GM21737 (cell line): Measurements from ENCODE around the gene SLC30A2.
"Not testable (repeated sequence)": the region's sequence is repeated elsewhere in the genome, so short reads cannot be mapped to it uniquely, and the experiment has no call there.

Experiments used
- ATAC-seq: cut with Tn5 transposase; IDR thresholded peaks from one replicate; pipeline ENCODE4 v1.9.1; 2021; ENCODE audit warnings: mild to moderate bottlenecking, moderate library complexity; ENCODE audit not compliant: unreplicated experiment

Gene SLC30A2

DNA sequence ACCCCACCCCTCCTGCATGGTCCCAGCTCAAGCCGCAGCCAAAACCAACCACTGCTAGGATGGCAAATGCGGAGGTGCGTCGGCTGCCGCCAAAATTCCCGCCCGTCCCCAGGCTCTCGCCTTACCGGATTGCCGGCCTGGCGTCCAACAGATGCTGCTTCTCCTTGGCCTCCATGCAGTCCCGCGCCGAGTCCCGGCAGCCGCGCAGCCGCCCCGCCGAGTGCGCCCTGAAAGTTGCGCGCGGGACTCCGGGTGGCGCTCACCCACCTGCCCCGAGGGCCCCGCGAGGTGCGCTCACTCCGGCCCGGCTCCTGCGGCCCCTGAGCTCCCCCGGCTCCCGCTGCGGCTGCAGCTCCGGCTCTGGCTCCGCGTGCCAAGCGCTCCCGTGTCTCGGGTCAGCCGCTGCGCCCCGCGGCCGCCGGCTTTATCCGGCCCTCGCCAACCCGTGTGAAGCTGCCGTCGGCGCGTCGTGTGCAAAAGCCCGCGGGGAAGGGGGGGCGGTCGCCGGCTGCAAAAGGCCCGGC, at the start of gene SLC30A2:
Gene SLC30A2 (minus strand): TSS at position 397 of the 524 bp plus-strand sequence. CDS start 222 bp downstream, at position 175.
- no peak for ATAC-seq

DNA sequence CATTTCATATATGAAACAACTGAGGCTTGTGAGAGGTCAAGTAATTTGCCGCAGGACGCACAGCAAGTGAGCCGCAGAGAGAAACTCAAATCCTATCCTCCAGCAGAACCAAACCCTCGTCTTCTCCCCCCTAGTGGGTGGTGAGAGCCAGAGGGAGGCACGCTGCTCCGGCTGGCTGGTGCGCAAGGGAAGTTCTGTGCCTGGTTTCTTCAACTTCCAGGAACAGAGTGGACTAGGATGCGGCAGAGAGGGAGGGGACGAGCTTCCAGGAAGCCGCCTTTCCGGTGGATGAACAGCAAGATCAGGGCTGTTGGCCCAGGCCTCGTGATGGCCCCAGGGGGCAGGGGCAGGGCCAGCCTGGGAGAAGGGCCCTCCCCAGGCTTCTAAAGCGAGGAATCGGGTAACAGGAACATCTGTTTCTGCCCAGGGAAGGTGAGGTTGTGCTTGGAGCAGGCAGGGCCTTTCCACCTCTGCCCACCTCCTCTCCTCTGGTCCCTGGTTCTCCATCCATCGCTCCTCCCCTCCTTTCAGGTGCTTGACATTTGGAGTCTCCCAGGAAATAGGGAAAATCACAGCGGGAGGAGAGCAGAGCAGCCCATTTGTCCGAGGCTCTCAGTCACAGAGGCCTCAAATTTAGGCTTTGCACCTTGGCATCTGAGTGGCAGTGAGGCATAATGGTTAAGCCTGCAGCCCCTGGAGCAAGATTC, 48.9 kb upstream of the SLC30A2 start:
- no peak for ATAC-seq

DNA sequence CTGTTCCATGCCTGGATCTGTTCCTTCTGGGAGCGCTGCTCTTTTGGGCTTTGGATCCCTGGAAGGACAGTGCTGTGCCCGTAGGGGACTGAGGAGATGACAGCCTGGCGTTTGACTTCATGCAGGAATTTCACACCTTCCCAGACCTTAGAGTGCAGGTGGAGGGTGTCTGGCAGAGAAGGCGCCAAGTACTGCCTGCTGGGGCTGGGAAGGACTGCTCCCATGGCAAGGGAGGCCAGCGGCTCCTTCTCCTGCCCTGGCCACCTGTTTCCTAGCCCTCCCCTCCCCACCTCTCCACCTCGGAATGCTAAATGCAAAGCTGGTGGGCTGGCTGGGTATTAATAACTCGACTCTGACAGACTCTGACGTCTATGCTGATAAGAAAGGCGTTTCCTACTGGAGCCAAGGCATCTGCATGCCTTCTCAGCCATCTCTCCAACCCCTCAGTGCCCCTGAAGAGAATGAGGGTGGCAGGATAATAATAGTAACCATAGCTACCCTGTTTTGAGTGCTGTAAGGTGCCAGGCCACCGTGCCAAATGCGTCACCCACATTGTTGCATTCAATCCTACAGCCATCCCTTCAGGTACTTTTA, 48.3 kb upstream of the SLC30A2 start:
- ATAC-seq: no peak

DNA sequence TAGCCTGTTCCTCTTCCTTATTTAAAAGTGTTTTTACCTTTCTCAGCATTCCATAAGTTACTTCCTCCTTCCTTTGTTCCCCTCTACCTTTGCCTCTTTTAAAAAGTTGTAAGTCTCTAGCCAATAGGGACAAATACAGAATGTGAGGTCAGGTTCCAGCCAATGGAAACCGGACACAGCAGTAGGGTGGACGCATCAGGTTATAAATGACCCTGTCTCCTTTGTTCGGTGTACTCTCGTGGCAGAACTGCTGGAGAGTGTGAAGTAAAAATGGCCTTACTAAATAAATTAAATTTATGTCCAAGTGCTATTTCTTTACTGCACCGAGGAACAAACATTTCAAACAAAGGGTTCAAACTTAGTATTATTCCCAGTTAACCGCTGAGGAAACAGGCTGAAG, 47.7 kb upstream of the SLC30A2 start:
- not testable (repeated sequence) for ATAC-seq

GRCh38 chr1:26092422-26092821, 46.5 kb upstream of the SLC30A2 start:
- ATAC-seq: no peak

- ATAC-seq: no peak
Observed at GRCh38 chr1:26090893-26091292, 45.0 kb upstream of the SLC30A2 start.

DNA sequence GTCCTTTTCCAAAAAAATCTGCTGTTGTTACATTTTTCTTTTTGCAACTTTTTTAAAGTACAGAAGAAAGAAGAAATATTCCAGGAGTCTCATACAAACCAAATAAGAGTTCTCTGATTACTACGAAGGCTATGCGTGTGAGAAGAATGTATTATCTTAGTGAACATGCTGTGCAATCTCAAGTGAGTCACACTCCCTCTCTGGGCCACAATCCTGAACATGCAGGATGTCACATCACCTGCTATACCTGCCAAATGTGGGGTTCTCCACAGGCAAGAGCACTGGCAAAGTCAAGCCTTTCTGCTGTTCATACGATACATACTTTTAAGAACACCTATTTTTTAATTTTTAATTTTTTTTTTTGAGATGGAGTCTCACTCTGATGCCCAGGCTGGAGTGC, 43.2 kb upstream of the SLC30A2 start:
- ATAC-seq: no peak

GRCh38 chr1:26084844-26085243, 38.9 kb upstream of the SLC30A2 start:
- ATAC-seq: no peak

- no peak for ATAC-seq
Observed at GRCh38 chr1:26084091-26084561, 38.2 kb upstream of the SLC30A2 start.

DNA sequence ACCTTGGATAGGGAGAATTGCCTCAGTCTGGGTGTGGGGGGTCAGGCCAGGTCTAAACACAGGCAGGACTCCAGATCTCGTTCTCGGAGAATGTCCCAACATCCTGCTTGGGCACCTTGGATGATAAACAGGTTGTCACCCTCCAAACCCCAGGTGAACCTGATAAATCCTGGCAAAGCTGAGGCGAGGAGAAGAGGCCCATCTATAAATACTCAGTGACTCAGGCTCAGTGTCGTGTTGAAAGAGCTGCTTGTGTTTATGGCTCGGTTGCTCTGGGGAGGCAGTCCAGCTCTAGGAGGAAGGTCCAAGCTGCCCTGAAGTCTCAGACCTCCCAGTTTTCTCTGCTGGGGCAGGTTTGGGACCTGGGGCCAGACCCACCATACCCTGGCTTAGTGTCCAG, 37.3 kb upstream of the SLC30A2 start:
- no peak for ATAC-seq

GRCh38 chr1:26082020-26082350, 36.1 kb upstream of the SLC30A2 start:
- no peak for ATAC-seq

DNA sequence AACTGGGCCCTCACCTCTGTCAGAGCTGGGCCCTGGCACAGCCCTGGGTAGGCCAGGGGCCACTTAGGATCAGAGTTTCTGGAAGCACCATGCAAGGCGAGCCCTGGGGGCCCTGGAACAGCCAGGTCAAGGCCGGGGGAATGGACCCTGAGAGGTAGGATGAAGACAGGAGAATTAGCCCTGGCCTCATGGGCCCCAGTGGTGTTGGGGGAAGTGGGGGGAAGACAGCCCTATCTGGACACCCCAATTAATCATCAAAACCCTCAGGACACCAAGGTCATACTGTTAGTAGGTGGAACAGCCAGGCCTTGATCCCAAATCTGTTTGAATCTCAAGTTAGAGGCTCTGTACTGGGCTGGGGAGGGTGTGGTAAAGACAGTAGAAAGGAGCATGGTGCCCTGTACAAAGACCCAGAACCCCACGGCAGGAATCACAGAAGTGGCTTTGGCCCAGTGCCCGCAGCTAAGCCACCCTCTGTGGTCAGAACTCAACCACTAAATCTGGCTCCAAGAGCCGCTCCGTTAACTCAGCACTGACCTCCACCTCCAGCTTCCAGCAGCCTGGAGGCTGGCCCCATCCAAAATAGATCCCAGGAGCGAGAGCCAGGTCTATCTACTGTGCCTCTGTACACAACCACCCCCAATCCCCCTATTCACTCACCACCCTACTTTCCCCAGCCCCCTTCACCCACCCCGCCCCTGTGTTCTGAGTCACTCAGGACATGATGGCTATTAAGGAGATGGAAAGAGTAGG, 35.5 kb upstream of the SLC30A2 start:
- no peak for ATAC-seq

DNA sequence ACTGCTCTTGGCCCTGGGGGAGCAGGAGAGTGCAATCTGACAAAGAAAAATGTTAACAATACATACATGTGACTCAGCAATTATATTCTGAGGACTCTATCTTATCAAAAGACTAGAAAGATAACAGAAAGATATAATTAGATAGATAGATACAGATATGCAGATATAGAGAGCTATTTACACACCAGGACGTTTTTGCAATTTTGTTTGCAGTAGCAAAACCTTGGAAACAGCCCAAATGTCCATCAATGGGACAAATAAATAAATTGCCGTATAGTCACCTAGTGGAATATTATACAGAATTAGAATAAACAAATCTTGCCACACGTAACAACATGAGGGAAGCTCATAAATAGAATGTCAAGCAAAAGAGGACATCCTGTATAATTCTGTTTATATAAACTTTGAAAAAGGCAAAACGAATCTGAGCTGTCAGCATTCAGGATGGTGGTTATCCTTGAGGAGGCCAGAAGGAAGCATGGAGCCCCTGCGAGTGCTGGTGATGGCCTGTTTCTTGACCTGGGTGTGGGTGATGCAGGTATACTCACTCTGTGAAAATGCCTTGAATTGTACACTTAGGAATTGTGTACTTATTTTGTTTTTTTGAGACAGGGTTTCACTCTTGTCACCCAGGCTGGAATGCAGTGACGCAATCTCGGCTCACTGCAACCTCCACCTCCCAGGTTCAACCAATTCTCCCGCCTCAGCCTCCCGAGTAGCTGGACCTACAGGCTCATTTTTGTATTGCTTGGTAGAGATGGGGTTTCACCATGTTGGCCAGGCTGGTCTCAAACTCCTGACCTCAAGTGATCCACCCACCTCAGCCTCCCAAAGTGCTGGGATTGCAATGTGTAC, 34.3 kb upstream of the SLC30A2 start:
- ATAC-seq: no peak

GRCh38 chr1:26079178-26079563, 33.3 kb upstream of the SLC30A2 start:
- no peak for ATAC-seq

DNA sequence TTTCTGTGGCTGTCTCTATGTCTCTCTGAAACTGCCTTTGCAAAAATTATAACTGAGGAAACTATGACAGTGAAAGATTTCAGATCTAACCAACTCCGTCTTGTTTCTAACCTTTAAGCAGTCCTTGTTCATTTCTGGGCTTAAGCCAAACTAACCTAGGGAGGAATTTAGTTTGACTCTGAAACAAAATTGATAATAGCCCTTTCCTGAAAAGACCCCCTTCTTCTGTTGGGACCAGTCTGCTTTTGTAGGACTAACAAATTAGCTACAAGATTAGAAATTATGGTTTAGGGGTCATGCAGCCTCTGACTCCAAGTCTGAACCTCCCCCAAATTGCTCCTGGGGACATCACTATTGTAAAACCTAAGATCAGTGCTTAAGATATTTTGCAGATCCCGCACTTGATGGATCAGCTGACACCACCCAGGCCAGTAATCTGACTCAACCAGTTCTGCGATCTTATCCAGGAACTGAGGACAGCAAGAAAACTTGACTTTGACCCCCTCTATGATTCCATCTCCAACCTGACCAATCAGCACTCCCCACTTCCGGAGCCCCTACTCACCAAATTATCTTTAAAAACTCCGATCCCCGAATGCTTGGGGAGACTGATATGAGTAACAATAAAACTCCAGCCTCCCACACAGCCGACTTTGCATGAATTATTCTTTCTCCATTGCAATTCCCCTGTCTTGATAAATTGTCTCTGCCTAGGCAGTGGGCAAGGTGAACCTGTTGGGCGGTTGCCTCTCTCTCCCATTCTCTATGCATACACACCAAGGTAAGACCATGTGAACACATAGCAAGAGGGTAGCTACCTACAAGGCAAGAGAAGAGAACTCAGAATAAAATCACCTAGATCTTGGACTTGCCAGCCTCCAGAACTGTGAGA, 32.6 kb upstream of the SLC30A2 start:
- no peak for ATAC-seq

- ATAC-seq: no peak
Observed at GRCh38 chr1:26077524-26077923, 31.6 kb upstream of the SLC30A2 start.

GRCh38 chr1:26075421-26076144, 29.7 kb upstream of the SLC30A2 start:
- no peak for ATAC-seq

- no peak for ATAC-seq
Observed at GRCh38 chr1:26072305-26072704, 26.4 kb upstream of the SLC30A2 start.

DNA sequence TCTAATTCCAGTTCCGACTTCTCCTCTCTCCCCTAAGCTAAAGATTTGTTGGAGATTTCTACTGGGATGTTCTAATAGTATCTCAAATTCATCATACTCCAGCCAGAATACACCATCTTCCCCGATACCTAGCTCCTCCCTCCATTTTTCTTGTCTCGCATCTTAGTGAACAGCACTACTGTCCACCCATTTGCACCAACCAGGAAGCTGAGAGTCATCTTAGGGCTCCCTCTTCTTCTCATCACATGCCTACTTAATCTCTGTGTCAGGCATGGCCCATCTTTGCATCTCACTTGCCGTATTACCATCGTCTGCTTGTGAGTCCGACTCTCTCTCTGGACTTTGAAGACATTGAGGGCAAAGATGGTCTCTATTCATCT, 25.0 kb upstream of the SLC30A2 start:
- no peak for ATAC-seq
